Esophagus muscularis mucosa (tissue), 4 donors: Measurements from ENCODE around the gene DHRS13. TPM values are rescaled to one million over a fixed set of nuclear protein-coding genes. Genes with fewer than 3 reads are reported as not detected.
A peak's percentile ranks its signal among the peaks of the same experiment; 100 is the strongest.
"Not testable (repeated sequence)": the region's sequence is repeated elsewhere in the genome, so short reads cannot be mapped to it uniquely, and the experiment has no call there.

Experiments
- DNase-seq: peaks from one replicate; pipeline ENCODE4 v3.0.0-alpha.2; 2017; ENCODE audit errors: extremely low spot score
- H3K27ac ChIP-seq, 4 donors: fragments of 200-600 bp; sonication (generic); replicated peaks in 1 of 4; 1 replicate in 3 of 4; 2 replicates in 1 of 4; pipeline ENCODE4 v1.5.1; 2016 to 2019; ENCODE audit warnings: mild to moderate bottlenecking in 1 of 4
- H3K27me3 ChIP-seq, 4 donors: fragments of 200-600 bp; sonication (generic); one replicate each; pipeline versions ENCODE4 v1.5.1 to v1.6.0; 2016 to 2019
- H3K36me3 ChIP-seq, 4 donors: fragments of 200-600 bp; sonication (generic); one replicate each; pipeline ENCODE4 v1.5.1; 2016 to 2019
- H3K4me1 ChIP-seq, 4 donors: fragments of 200-600 bp; sonication (generic); one replicate each; pipeline ENCODE4 v1.5.1; 2016 to 2019
- H3K4me3 ChIP-seq, 4 donors: fragments of 200-600 bp; sonication (generic); 1 replicate in 2 of 4; 2 replicates in 2 of 4; pipeline ENCODE4 v1.5.1; 2016 to 2019; ENCODE audit warnings: mild to moderate bottlenecking in 4 of 4, moderate library complexity in 1 of 4
- H3K9me3 ChIP-seq, 4 donors: fragments of 200-600 bp; sonication (generic); 1 replicate in 3 of 4; 2 replicates in 1 of 4; pipeline ENCODE4 v1.5.1; 2016 to 2019
- CTCF ChIP-seq, 3 experiments: fragments of 200-600 bp in 2 of 3; fragments of 450-650 bp in 1 of 3; sonication (generic) in 2 of 3; IDR thresholded peaks; one replicate each; pipeline ENCODE4 v1.5.1; 2017 to 2019; ENCODE audit warnings: antibody characterized with exemption in 3 of 3, mild to moderate bottlenecking in 2 of 3, moderate library complexity in 1 of 3
- EP300 ChIP-seq: sonication (generic); formaldehyde crosslinking; IDR thresholded peaks from one replicate; pipeline ENCODE4 v1.6.1; 2017; ENCODE audit warnings: antibody characterized with exemption
- POLR2A ChIP-seq: fragments of 450-650 bp; IDR thresholded peaks from one replicate; pipeline ENCODE4 v1.6.1; 2017; ENCODE audit warnings: antibody characterized with exemption, moderate library complexity, mild to moderate bottlenecking, low read depth
- POLR2AphosphoS5 ChIP-seq, 2 donors: sonication (generic); formaldehyde crosslinking; IDR thresholded peaks; one replicate each; pipeline ENCODE4 v1.6.1; 2017; ENCODE audit warnings: antibody characterized with exemption in 2 of 2
- WGBS: methylation state at CpG from one replicate; pipeline ENCODE4 v1.1.5; 2018; 5-methylcytosine and 5-hydroxymethylcytosine counted together
- intact Hi-C: fragments of 100-400 bp; cut with DNase I; formaldehyde crosslinking; loops from one replicate; pipeline ENCODE4 v1.15.1; 2023
- total RNA-seq, 4 donors: library from RNA; depleted of rRNA; stranded (reverse); fragments of >200 nt; gene quantifications; one replicate each; pipeline versions ENCODE4 v1.1.0 to v1.2.1, GENCODE V29; 2016

DHRS13 gene
- total RNA-seq, 4 donors from 2014 or later: 3.7 to 14.2 (median 5.9) TPM

DNA sequence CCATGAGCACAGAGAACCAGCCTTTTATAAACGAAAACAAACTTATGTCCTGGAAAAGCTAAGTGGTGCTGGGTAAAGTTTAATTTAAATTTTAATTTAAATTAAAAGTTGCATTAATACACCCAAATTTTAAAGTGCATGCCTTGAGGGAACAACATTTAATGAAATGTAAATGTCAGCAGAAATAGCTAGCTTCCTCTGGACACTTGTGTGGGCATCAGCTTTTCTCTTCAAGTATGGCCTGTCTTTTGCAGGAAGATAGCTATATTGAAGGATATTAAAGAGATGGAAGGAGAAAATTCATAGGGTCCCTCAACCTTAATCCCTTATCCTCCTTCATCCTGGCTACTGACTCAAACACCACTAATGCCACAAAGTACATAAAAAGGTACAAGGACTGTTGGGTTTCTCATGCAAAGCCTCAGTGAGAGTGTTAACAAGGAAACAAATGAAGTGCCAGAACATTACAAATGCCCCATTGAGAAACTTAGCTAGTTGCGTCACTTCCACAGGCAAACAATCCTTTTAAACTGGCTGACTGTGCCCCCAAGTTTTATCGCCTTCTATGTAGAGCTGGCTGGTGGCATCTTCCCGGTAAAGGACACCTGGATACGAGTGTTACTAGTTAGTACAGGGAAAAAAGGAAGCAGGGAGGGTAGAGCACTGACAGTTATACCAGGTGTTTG is 34.3 kb upstream of the DHRS13 start:
- peak overlapping the region in 2 of 4 donors; percentile 5 to 35 for H3K27ac ChIP-seq
- DNase-seq: no peak

GRCh38 chr17:28935744-28936460 is 33.0 kb upstream of the DHRS13 start:
- H3K9me3 ChIP-seq: no peaks in the 10 kb centered on the region
- peaks cover 62 to 77% (median 66%) of the 10 kb centered on the region in 4 donors for H3K4me1 ChIP-seq
- 91% methylated on average over 8 of the region's 8 CpGs for WGBS

More for the DNA sequence above, 34.3 kb upstream of the DHRS13 start:
- TF ChIP-seq POLR2AphosphoS5 (IDR thresholded peaks at IDR 0.05): peak in 1 of 2 donors; percentile 10
- no peak for TF ChIP-seq POLR2A
- no peak for TF ChIP-seq EP300
- no peak for TF ChIP-seq CTCF (IDR thresholded peaks at IDR 0.05)
- Histone ChIP-seq H3K27me3 (no peaks in the 10 kb centered on the region), H3K4me1 (peaks cover 70 to 79% (median 75%) of the 10 kb centered on the region in 4 donors), H3K36me3 (no peaks in the 10 kb centered on the region), H3K4me3 (no peak overlapping the region), H3K9me3 (no peaks in the 10 kb centered on the region)
- intact Hi-C loops: no loop called here
- 78% methylated on average over 5 of the region's 5 CpGs for WGBS

DNA sequence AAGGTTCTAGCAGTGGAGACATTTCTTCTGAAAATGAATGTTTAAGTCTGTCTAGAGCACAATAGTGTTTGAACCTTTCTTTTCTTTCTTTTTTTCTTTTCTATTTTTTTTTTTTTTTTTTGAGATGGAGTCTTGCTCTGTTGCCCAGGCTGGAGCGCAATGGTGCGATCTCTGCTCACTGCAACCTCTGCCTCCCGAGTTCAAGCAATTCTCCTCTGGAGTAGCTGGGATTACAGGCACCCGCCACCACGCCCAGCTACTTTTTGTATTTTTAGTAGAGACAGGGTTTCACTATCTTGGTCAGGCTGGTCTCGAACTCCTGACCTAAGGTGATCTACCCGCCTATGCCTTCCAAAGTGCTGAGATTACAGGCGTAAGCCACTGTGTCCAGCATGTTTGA is 31.6 kb upstream of the DHRS13 start:
- H3K9me3 ChIP-seq, H3K27ac ChIP-seq, DNase-seq, intact Hi-C loops, H3K27me3 ChIP-seq, H3K36me3 ChIP-seq, H3K4me3 ChIP-seq: not testable (repeated sequence)
- H3K4me1 ChIP-seq: peaks cover 50 to 77% (median 56%) of the 10 kb centered on the region in 4 donors
- WGBS: 98% methylated on average over 8 of the region's 8 CpGs

More at GRCh38 chr17:28935744-28936460, 33.0 kb upstream of the DHRS13 start:
- intact Hi-C loops: no loop called here
- Histone ChIP-seq H3K27ac (no peak overlapping the region), H3K27me3 (no peaks in the 10 kb centered on the region), H3K4me3 (no peak overlapping the region), H3K36me3 (no peaks in the 10 kb centered on the region)
- TF ChIP-seq CTCF (IDR thresholded peaks at IDR 0.05): no peak
- TF ChIP-seq POLR2A: no peak
- TF ChIP-seq POLR2AphosphoS5 (IDR thresholded peaks at IDR 0.05): no peak
- no peak for TF ChIP-seq EP300
- DNase-seq: no peak

DNA sequence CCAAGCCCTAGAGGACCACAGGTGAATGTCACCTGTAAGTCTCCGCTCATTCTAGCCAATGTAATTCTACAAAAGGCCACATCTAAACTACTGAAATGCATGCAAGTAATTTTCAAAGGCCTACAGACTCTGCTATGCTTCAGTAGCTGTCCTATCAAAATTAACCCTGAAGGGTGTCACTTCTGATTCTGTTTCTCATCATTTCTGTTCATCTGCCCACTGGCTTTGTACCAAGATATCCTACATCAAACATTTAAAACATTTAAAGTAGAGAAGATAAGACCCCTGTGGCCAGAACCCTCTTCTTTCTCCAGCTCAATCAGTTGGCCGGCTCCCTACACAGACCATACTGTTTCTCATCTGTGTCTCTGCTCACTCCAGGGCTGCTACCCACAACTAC is 26.9 kb upstream of the DHRS13 start:
- TF ChIP-seq CTCF (IDR thresholded peaks at IDR 0.05) (no peak), POLR2AphosphoS5 (IDR thresholded peaks at IDR 0.05) (no peak), POLR2A (no peak), EP300 (no peak)
- Histone ChIP-seq H3K4me1 (peaks cover 8 to 58% (median 17%) of the 10 kb centered on the region in 4 donors), H3K27me3 (no peaks in the 10 kb centered on the region), H3K4me3 (no peak overlapping the region), H3K9me3 (no peaks in the 10 kb centered on the region), H3K36me3 (peaks cover 0 to 24% (median 13%) of the 10 kb centered on the region in 4 donors), H3K27ac (no peak overlapping the region)
- no peak for DNase-seq
- intact Hi-C loops: no loop called here
- WGBS: 94% methylated on average over 2 of the region's 2 CpGs

DNA sequence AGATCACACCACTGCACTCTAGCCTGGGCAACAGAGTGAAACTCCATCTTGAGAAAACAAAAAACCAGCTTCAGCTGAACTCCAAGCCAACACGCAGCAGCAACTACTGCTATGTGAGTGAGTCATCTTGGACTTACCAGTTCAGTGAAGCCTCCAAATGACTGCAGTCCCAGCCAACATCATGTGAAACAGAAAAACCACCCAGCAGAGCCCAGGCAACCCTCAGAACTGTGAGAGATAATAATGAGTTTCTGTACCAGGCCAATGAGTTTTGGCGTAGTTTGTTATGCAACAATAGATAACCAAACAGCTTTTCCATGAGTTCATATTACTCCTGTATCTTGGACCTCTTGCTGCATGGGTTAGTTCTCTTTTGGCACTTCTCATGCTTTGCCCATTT is 25.2 kb upstream of the DHRS13 start:
- H3K4me1 ChIP-seq: peaks cover 5 to 55% (median 15%) of the 10 kb centered on the region in 4 donors
- H3K4me3 ChIP-seq: no peak overlapping the region
- no peaks in the 10 kb centered on the region for H3K9me3 ChIP-seq
- H3K36me3 ChIP-seq: peaks cover 11 to 36% (median 26%) of the 10 kb centered on the region in 4 donors
- no peaks in the 10 kb centered on the region for H3K27me3 ChIP-seq
- 95% methylated on average over 2 of the region's 2 CpGs for WGBS
- no peak overlapping the region for H3K27ac ChIP-seq
- no peak for DNase-seq
- intact Hi-C loops: no loop called here
- TF ChIP-seq CTCF (IDR thresholded peaks at IDR 0.05): no peak
- no peak for TF ChIP-seq POLR2AphosphoS5 (IDR thresholded peaks at IDR 0.05)
- TF ChIP-seq POLR2A: no peak
- no peak for TF ChIP-seq EP300
